ENCODE measurements around the gene SLC35E4.
"Not testable (repeated sequence)": the region's sequence is repeated elsewhere in the genome, so short reads cannot be mapped to it uniquely, and the experiment has no call there.

GRCh38 chr22:30592360-30592713 is 43.2 kb upstream of the SLC35E4 start:
- TF ChIP-seq, protein P1, sequence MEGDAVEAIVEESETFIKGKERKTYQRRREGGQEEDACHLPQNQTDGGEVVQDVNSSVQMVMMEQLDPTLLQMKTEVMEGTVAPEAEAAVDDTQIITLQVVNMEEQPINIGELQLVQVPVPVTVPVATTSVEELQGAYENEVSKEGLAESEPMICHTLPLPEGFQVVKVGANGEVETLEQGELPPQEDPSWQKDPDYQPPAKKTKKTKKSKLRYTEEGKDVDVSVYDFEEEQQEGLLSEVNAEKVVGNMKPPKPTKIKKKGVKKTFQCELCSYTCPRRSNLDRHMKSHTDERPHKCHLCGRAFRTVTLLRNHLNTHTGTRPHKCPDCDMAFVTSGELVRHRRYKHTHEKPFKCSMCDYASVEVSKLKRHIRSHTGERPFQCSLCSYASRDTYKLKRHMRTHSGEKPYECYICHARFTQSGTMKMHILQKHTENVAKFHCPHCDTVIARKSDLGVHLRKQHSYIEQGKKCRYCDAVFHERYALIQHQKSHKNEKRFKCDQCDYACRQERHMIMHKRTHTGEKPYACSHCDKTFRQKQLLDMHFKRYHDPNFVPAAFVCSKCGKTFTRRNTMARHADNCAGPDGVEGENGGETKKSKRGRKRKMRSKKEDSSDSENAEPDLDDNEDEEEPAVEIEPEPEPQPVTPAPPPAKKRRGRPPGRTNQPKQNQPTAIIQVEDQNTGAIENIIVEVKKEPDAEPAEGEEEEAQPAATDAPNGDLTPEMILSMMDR (IDR thresholded peaks at IDR 0.05 in 4 of 5, conservative IDR thresholded peaks at IDR 0.05 in 1 of 5) = not testable (repeated sequence)
- TF ChIP-seq POLR2A (IDR thresholded peaks at IDR 0.05) = not testable (repeated sequence)

Measured in gastrocnemius medialis (tissue), 4 donors.